Left ventricle myocardium inferior (tissue), 1 donor: Measurements from ENCODE around the gene CLTC. TPM values are rescaled to one million over a fixed set of nuclear protein-coding genes. Genes with fewer than 3 reads are reported as not detected.

Experiments used
- DNase-seq: peaks from one replicate; pipeline ENCODE4 v3.0.0-alpha.2; 2020
- H3K27ac ChIP-seq: fragments of 200-600 bp; replicated peaks from 2 replicates; pipeline ENCODE4 v1.8.0; 2021
- H3K27me3 ChIP-seq: fragments of 200-600 bp; 2 replicates; pipeline ENCODE4 v1.8.0; 2021; ENCODE audit warnings: low read depth
- H3K36me3 ChIP-seq: fragments of 200-600 bp; 2 replicates; pipeline ENCODE4 v1.8.0; 2021
- H3K4me1 ChIP-seq: fragments of 200-600 bp; 2 replicates; pipeline ENCODE4 v1.8.0; 2021
- H3K4me3 ChIP-seq: fragments of 200-600 bp; 2 replicates; pipeline ENCODE4 v1.8.0; 2021; ENCODE audit warnings: mild to moderate bottlenecking, moderate library complexity
- H3K9me3 ChIP-seq: fragments of 200-600 bp; replicated peaks from 2 replicates; pipeline ENCODE4 v1.8.0; 2021
- CTCF ChIP-seq: fragments of 200-600 bp; IDR thresholded peaks from 2 replicates; pipeline ENCODE4 v1.8.0; 2021; ENCODE audit warnings: antibody characterized with exemption, mild to moderate bottlenecking, borderline replicate concordance
- intact Hi-C: fragments of 100-400 bp; cut with micrococcal nuclease; formaldehyde crosslinking; loops from one replicate; pipeline ENCODE4 v1.11.0; 2022
- total RNA-seq: library from RNA; stranded (reverse); fragmentation: NEBNext Ultra II Directional; extraction: Animal tissue kit (Norgen Biotek cat#: 25700); gene quantifications from one replicate; pipeline ENCODE4 v1.2.1, GENCODE V29; 2021
- donor health status: DM: no; HTN: yes; CAD: no; lungs with severe emphysema.

Gene CLTC
- total RNA-seq, 1 donor from 2014 or later: 162 TPM

- Histone ChIP-seq H3K4me3 (peak overlapping the region; percentile 92), H3K9me3 (no peaks in the 10 kb centered on the region), H3K27ac (peak overlapping the region; percentile 99), H3K27me3 (no peaks in the 10 kb centered on the region), H3K4me1 (peaks cover 72% of the 10 kb centered on the region), H3K36me3 (no peaks in the 10 kb centered on the region)
- no peak for TF ChIP-seq CTCF
- DNase-seq: no peak
- intact Hi-C loops: no loop called here
Observed at GRCh38 chr17:59620064-59620359, 317 bp downstream of the CLTC start.

GRCh38 chr17:59620518-59621259 is 994 bp downstream of the CLTC start:
- H3K4me3 ChIP-seq: peak overlapping the region; percentile 92
- peaks cover 79% of the 10 kb centered on the region for H3K4me1 ChIP-seq
- no peaks in the 10 kb centered on the region for H3K36me3 ChIP-seq
- DNase-seq: peak; percentile 30
- no peaks in the 10 kb centered on the region for H3K9me3 ChIP-seq
- intact Hi-C loops: no loop called here
- no peaks in the 10 kb centered on the region for H3K27me3 ChIP-seq
- TF ChIP-seq CTCF: no peak
- peak overlapping the region; percentile 99 for H3K27ac ChIP-seq

- TF ChIP-seq CTCF: no peak
- no peak for DNase-seq
- Histone ChIP-seq H3K27ac (peak overlapping the region; percentile 99), H3K4me3 (peak overlapping the region; percentile 92), H3K27me3 (no peaks in the 10 kb centered on the region), H3K4me1 (peaks cover 90% of the 10 kb centered on the region), H3K9me3 (no peaks in the 10 kb centered on the region), H3K36me3 (no peaks in the 10 kb centered on the region)
- intact Hi-C loops: no loop called here
Observed at GRCh38 chr17:59621771-59622170, 2.1 kb downstream of the CLTC start.

GRCh38 chr17:59623151-59623550 is 3.5 kb downstream of the CLTC start:
- intact Hi-C loops: no loop called here
- TF ChIP-seq CTCF: no peak
- H3K4me1 ChIP-seq: peaks cover 93% of the 10 kb centered on the region
- no peaks in the 10 kb centered on the region for H3K36me3 ChIP-seq
- H3K9me3 ChIP-seq: no peaks in the 10 kb centered on the region
- H3K4me3 ChIP-seq: peak overlapping the region; percentile 92
- peak overlapping the region; percentile 99 for H3K27ac ChIP-seq
- no peaks in the 10 kb centered on the region for H3K27me3 ChIP-seq
- no peak for DNase-seq

- peaks cover 100% of the 10 kb centered on the region for H3K4me1 ChIP-seq
- DNase-seq: no peak
- TF ChIP-seq CTCF: no peak
- H3K36me3 ChIP-seq: no peaks in the 10 kb centered on the region
- H3K4me3 ChIP-seq: no peak overlapping the region
- no peak overlapping the region for H3K27ac ChIP-seq
- H3K27me3 ChIP-seq: no peaks in the 10 kb centered on the region
- no peaks in the 10 kb centered on the region for H3K9me3 ChIP-seq
- intact Hi-C loops: no loop called here
Observed at GRCh38 chr17:59626756-59627155, 7.1 kb downstream of the CLTC start.
